Measurements from ENCODE around the gene BGLAP. TPM values are rescaled to one million over a fixed set of nuclear protein-coding genes. Genes with fewer than 3 reads are reported as not detected.

The BGLAP gene
- total RNA-seq, 2 donors from 2014 or later: 1.2 to 2.2 TPM

DNA sequence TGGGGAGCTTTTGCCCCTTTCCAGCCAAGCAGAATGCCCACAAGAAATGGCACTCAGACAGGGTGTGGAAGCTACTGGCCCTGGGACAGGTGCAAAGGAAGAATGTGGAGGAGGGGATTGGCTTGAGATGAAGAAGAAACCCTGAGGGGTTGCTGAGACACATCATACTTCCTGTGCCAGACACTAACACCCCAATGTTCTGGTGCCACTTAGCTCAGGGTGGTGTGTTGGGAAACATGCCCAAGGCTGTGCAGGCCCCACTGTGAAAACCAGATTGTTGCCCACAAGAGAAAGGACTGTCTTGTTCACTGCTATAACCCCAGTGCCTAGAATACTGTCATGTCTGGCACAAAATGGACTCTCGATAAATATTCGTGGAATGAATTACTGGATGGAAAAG is 15.7 kb downstream of the BGLAP start:
- intact Hi-C loops (cut with DNase I): no loop called here
- no peak for DNase-seq
- Histone ChIP-seq H3K36me3 (peaks cover 44% of the 10 kb centered on the region), H3K4me1 (no peaks in the 10 kb centered on the region), H3K27me3 (no peaks in the 10 kb centered on the region), H3K9ac (ENCODE audit: low read depth in 2 of 2, low read length in 2 of 2) (no peak overlapping the region), H3K9me3 (no peaks in the 10 kb centered on the region), H3K27ac (no peak overlapping the region), H3K4me3 (no peak overlapping the region)
- TF ChIP-seq, protein P1, sequence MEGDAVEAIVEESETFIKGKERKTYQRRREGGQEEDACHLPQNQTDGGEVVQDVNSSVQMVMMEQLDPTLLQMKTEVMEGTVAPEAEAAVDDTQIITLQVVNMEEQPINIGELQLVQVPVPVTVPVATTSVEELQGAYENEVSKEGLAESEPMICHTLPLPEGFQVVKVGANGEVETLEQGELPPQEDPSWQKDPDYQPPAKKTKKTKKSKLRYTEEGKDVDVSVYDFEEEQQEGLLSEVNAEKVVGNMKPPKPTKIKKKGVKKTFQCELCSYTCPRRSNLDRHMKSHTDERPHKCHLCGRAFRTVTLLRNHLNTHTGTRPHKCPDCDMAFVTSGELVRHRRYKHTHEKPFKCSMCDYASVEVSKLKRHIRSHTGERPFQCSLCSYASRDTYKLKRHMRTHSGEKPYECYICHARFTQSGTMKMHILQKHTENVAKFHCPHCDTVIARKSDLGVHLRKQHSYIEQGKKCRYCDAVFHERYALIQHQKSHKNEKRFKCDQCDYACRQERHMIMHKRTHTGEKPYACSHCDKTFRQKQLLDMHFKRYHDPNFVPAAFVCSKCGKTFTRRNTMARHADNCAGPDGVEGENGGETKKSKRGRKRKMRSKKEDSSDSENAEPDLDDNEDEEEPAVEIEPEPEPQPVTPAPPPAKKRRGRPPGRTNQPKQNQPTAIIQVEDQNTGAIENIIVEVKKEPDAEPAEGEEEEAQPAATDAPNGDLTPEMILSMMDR (IDR thresholded peaks at IDR 0.05): no peak

DNA sequence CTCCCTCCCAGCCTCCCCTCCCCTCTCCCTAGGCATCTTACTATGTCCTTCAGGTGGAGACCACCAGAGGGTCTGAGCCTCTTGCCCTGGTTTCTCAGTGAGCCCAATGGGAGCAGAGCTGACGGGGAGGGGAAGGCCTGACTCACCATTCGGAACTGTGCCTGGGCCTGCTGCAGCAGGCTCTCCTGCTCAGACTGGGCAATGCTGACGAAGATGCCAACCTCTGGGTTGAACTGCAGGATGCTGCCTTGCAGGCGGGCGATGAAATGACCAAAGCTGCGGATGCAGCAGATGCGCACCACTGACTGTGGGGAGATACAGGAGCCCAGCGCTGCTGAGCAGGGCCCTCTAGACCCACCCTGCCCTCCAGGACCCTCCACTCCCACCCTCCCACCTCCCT is 16.9 kb downstream of the BGLAP start:
- H3K9ac ChIP-seq (ENCODE audit: low read depth in 2 of 2, low read length in 2 of 2): no peak overlapping the region
- no peak for DNase-seq
- no peaks in the 10 kb centered on the region for H3K4me1 ChIP-seq
- peaks cover 33% of the 10 kb centered on the region for H3K36me3 ChIP-seq
- H3K9me3 ChIP-seq: no peaks in the 10 kb centered on the region
- intact Hi-C loops (cut with DNase I): no loop called here
- TF ChIP-seq, protein P1 (IDR thresholded peaks at IDR 0.05): no peak
- no peak overlapping the region for H3K4me3 ChIP-seq
- no peaks in the 10 kb centered on the region for H3K27me3 ChIP-seq
- H3K27ac ChIP-seq: no peak overlapping the region

DNA sequence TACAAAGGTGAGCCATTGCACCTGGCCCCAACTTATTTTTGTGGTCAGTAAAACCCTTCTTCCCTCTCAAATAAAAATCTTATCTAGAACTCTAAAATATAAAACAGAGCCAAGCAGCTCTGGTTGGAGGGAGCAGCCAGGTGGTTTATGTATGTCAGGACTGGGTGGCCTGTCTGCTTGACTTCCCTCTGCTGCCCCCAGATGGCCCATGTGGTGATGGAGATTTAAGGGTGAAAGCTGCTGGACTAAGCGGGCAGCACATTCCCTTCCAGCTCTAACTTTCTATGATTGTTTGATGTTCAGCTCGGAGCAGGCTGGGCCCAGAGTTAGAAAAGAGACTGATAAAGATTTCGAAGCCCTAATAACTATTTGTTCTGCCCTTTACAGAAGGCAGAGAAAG is 17.8 kb downstream of the BGLAP start:
- Histone ChIP-seq H3K4me1 (no peaks in the 10 kb centered on the region), H3K36me3 (peaks cover 30% of the 10 kb centered on the region), H3K4me3 (no peak overlapping the region), H3K9ac (ENCODE audit: low read depth in 2 of 2, low read length in 2 of 2) (no peak overlapping the region), H3K9me3 (no peaks in the 10 kb centered on the region), H3K27me3 (no peaks in the 10 kb centered on the region), H3K27ac (no peak overlapping the region)
- intact Hi-C loops (cut with DNase I): no loop called here
- DNase-seq: no peak
- TF ChIP-seq, protein P1 (IDR thresholded peaks at IDR 0.05): no peak

DNA sequence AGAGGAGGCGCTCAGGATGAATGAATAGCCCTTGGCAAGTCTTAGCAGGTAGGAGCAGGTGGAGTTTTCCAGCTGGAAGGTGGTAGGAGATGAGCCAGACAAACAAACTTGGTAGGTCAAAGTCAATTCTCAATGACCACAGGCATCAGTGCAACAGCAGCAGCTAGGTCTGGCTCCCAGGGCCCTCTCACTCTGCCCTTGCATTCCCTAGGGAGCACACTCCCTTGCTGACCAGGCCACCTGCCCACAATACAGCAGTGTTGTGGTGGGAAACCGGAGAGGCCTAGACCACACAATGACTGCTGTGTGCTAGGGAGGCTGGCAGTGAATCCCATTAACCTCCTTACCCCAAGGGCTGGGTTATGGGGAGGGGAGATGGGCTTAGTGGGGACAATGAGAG is 18.9 kb downstream of the BGLAP start:
- intact Hi-C loops (cut with DNase I): no loop called here
- no peaks in the 10 kb centered on the region for H3K9me3 ChIP-seq
- H3K36me3 ChIP-seq: peaks cover 39% of the 10 kb centered on the region
- H3K4me1 ChIP-seq: no peaks in the 10 kb centered on the region
- TF ChIP-seq, protein P1 (IDR thresholded peaks at IDR 0.05): no peak
- H3K27me3 ChIP-seq: no peaks in the 10 kb centered on the region
- H3K4me3 ChIP-seq: no peak overlapping the region
- DNase-seq: no peak
- no peak overlapping the region for H3K27ac ChIP-seq
- no peak overlapping the region for H3K9ac ChIP-seq (ENCODE audit: low read depth in 2 of 2, low read length in 2 of 2)

DNA sequence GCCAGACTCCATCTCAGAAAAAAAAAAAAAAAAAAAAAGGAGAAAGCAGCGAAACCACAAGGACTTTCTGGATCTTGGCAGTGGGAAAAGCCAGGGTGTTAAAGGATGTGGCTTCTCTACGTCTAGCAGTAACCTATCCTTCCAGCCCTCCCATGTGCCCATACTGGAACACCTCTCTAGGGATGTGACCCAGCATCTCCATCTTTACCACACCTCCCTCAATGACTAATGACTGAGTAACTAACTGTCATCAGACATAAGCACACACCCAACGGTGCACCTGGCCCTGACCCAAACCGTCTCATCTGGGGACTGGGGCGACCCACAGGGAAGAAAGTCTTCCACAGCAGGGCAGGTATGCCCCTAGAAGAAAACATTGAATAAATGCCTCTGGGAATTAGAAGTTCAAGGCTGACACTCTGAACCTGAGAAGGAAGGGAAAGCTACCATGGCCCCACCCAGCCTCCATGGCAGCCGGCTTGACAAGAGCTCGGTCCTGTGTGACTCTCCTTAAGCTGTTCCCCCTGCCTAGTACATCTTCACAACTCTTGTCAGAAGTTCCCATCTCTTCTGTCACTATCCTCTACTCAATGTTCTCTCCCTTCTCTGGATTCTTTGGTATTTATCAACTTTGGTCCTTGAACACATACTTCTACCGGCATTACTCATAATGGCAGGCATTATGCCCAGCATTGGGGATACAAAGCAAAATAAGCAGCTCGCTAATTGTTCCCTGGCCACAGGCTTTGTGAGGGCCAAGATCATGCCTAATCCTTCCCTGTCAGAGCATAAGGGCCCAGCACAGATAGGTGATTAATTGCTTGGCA is 20.7 kb downstream of the BGLAP start:
- no peaks in the 10 kb centered on the region for H3K9me3 ChIP-seq
- H3K4me3 ChIP-seq: no peak overlapping the region
- H3K36me3 ChIP-seq: peaks cover 57% of the 10 kb centered on the region
- DNase-seq: no peak
- no peaks in the 10 kb centered on the region for H3K4me1 ChIP-seq
- no peak overlapping the region for H3K27ac ChIP-seq
- no peak overlapping the region for H3K9ac ChIP-seq (ENCODE audit: low read depth in 2 of 2, low read length in 2 of 2)
- intact Hi-C loops (cut with DNase I): no loop called here
- TF ChIP-seq, protein P1 (IDR thresholded peaks at IDR 0.05): no peak
- H3K27me3 ChIP-seq: no peaks in the 10 kb centered on the region

Data from colonic mucosa (tissue), 4 donors.